Neuronal stem cell (in vitro differentiated cells): ENCODE results near the gene RANBP6.

ENCODE experiments used
- DNase-seq: peaks from one replicate; pipeline ENCODE4 v3.0.0-alpha.2; 2013; ENCODE audit warnings: low spot score
- H2AFZ ChIP-seq: one replicate; pipeline ENCODE4 v1.6.1; 2013; ENCODE audit warnings: mild to moderate bottlenecking, low read length, inconsistent platforms
- H2AK5ac ChIP-seq: 2 replicates; pipeline ENCODE4 v1.6.1; 2013; ENCODE audit warnings: low read depth, mild to moderate bottlenecking, inconsistent platforms, low read length, moderate library complexity, mixed read lengths
- H2BK120ac ChIP-seq: 2 replicates; pipeline ENCODE4 v1.6.1; 2013; ENCODE audit warnings: low read depth, mild to moderate bottlenecking, inconsistent platforms, low read length, moderate library complexity, mixed read lengths
- H2BK12ac ChIP-seq: one replicate; pipeline ENCODE4 v1.6.1; 2013; ENCODE audit warnings: low read length, inconsistent platforms
- H2BK15ac ChIP-seq: 2 replicates; pipeline ENCODE4 v1.6.1; 2013; ENCODE audit warnings: mild to moderate bottlenecking, low read length, inconsistent platforms, mixed read lengths
- H2BK5ac ChIP-seq: one replicate; pipeline ENCODE4 v1.6.1; 2013; ENCODE audit warnings: inconsistent platforms, mild to moderate bottlenecking, low read length, moderate library complexity
- H3K14ac ChIP-seq: one replicate; pipeline ENCODE4 v1.6.1; 2013; ENCODE audit warnings: low read length, inconsistent platforms
- H3K18ac ChIP-seq: 2 replicates; pipeline ENCODE4 v1.6.1; 2013; ENCODE audit warnings: low read length, inconsistent platforms
- H3K23ac ChIP-seq: 2 replicates; pipeline ENCODE4 v1.6.1; 2013; ENCODE audit warnings: low read depth, mild to moderate bottlenecking, mixed read lengths, low read length, inconsistent platforms; ENCODE audit not compliant: poor library complexity
- H3K27ac ChIP-seq: replicated peaks from 3 replicates; pipeline ENCODE4 v1.5.1; 2013; ENCODE audit warnings: low read length, inconsistent platforms
- H3K27me3 ChIP-seq, 3 experiments: 2 replicates each; pipeline ENCODE4 v1.6.1; 2013; ENCODE audit warnings: low read length in 3 of 3, mild to moderate bottlenecking in 2 of 3, inconsistent platforms in 1 of 3, low read depth in 1 of 3, mixed read lengths in 1 of 3, moderate library complexity in 1 of 3; ENCODE audit not compliant: control insufficient read depth in 3 of 3, insufficient read depth in 3 of 3
- H3K36me3 ChIP-seq, 2 donors: replicated peaks in 1 of 2; 2 replicates each; pipeline ENCODE4 v1.6.1; 2013; ENCODE audit warnings: low read length in 2 of 2; ENCODE audit not compliant: control insufficient read depth in 2 of 2, insufficient read depth in 2 of 2
- H3K4ac ChIP-seq: 2 replicates; pipeline ENCODE4 v1.6.1; 2013; ENCODE audit warnings: inconsistent platforms, mild to moderate bottlenecking, low read length, moderate library complexity
- H3K4me1 ChIP-seq, 2 donors: 1 replicate in 1 of 2; 2 replicates in 1 of 2; pipeline ENCODE4 v1.6.1; 2013; ENCODE audit warnings: low read length in 2 of 2, low read depth in 1 of 2; ENCODE audit not compliant: control insufficient read depth in 2 of 2, insufficient read depth in 1 of 2
- H3K4me2 ChIP-seq: one replicate; pipeline ENCODE4 v1.6.1; 2013; ENCODE audit warnings: mild to moderate bottlenecking, low read length, inconsistent platforms; ENCODE audit not compliant: insufficient read depth, poor library complexity, severe bottlenecking
- H3K4me3 ChIP-seq, 2 donors: 2 replicates each; pipeline ENCODE4 v1.5.1; 2013; ENCODE audit warnings: low read length in 2 of 2, mild to moderate bottlenecking in 2 of 2, inconsistent platforms in 1 of 2, moderate library complexity in 1 of 2
- H3K79me1 ChIP-seq: one replicate; pipeline ENCODE4 v1.6.1; 2013; ENCODE audit warnings: low read depth, mild to moderate bottlenecking, inconsistent platforms, low read length, moderate library complexity
- H3K9ac ChIP-seq: one replicate; pipeline ENCODE4 v1.6.1; 2013; ENCODE audit warnings: mild to moderate bottlenecking, low read depth, low read length, inconsistent platforms; ENCODE audit not compliant: poor library complexity
- H3K9me3 ChIP-seq, 2 donors: replicated peaks in 1 of 2; 2 replicates each; pipeline versions ENCODE3 to v1.6.1; 2013; ENCODE audit warnings: low read length in 2 of 2, mild to moderate bottlenecking in 2 of 2, inconsistent platforms in 1 of 2, low read depth in 1 of 2, mixed read lengths in 1 of 2, moderate library complexity in 1 of 2; ENCODE audit not compliant: control insufficient read depth in 2 of 2, insufficient read depth in 1 of 2
- H4K8ac ChIP-seq: one replicate; pipeline ENCODE4 v1.6.1; 2013; ENCODE audit warnings: low read depth, mild to moderate bottlenecking, inconsistent platforms, low read length, moderate library complexity
- H4K91ac ChIP-seq: one replicate; pipeline ENCODE4 v1.6.1; 2013; ENCODE audit warnings: low read length, low read depth, mild to moderate bottlenecking, inconsistent platforms; ENCODE audit not compliant: poor library complexity
- WGBS, 2 donors: extraction: QIAGEN DNeasy Blood & Tissue Kit; methylation state at CpG; one replicate each; pipeline ENCODE4 v1.1.7; 2013; ENCODE audit warnings: missing lambda C conversion rate in 2 of 2, mixed read lengths in 1 of 2; ENCODE audit not compliant: insufficient read length in 2 of 2, insufficient replicate concordance in 1 of 2; ENCODE audit errors: extremely low coverage in 2 of 2; 5-methylcytosine and 5-hydroxymethylcytosine counted together

Gene RANBP6

GRCh38 chr9:6007058-6007769 is 8.2 kb downstream of the RANBP6 start:
- peaks cover 0 to 46% of the 10 kb centered on the region in 2 donors for H3K36me3 ChIP-seq
- H2BK120ac ChIP-seq: peak overlapping the region; percentile 31
- peak overlapping the region; percentile 90 for H3K4me2 ChIP-seq
- H3K4ac ChIP-seq: peak overlapping the region; percentile 84
- H2AK5ac ChIP-seq: peak overlapping the region; percentile 70
- peak overlapping the region; percentile 94 for H3K18ac ChIP-seq
- H3K14ac ChIP-seq: peak overlapping the region; percentile 89
- H4K91ac ChIP-seq: no peak overlapping the region
- H3K79me1 ChIP-seq: no peaks in the 10 kb centered on the region
- H3K4me3 ChIP-seq: peak overlapping the region; percentile 68 to 85
- no peaks in the 10 kb centered on the region for H3K27me3 ChIP-seq
- H2BK15ac ChIP-seq: peak overlapping the region; percentile 75
- peak overlapping the region; percentile 94 for H2AFZ ChIP-seq
- no peak overlapping the region for H4K8ac ChIP-seq
- H3K23ac ChIP-seq: peak overlapping the region; percentile 85
- H3K9ac ChIP-seq: peak overlapping the region; percentile 94
- no peak overlapping the region for H2BK12ac ChIP-seq
- peak overlapping the region; percentile 56 for H2BK5ac ChIP-seq
- H3K4me1 ChIP-seq: peaks cover 0 to 7% of the 10 kb centered on the region in 2 donors
- no peaks in the 10 kb centered on the region for H3K9me3 ChIP-seq
- DNase-seq: peak; percentile 79
- H3K27ac ChIP-seq: peak overlapping the region; percentile 83
- no CpG with 5 or more reads among the region's 59 CpGs for whole genome bisulfite sequencing, 2 donors

GRCh38 chr9:6006749-6007057 is 8.7 kb downstream of the RANBP6 start:
- no peak overlapping the region for H2AK5ac ChIP-seq
- H2BK15ac ChIP-seq: no peak overlapping the region
- peaks cover 0 to 7% of the 10 kb centered on the region in 2 donors for H3K4me1 ChIP-seq
- no peak overlapping the region for H2BK12ac ChIP-seq
- H3K9ac ChIP-seq: no peak overlapping the region
- H3K18ac ChIP-seq: no peak overlapping the region
- no peaks in the 10 kb centered on the region for H3K9me3 ChIP-seq
- peak overlapping the region; percentile 94 for H2AFZ ChIP-seq
- H3K4me2 ChIP-seq: peak overlapping the region; percentile 90
- no peaks in the 10 kb centered on the region for H3K27me3 ChIP-seq
- no CpG with 5 or more reads among the region's 13 CpGs for WGBS, 2 donors
- H3K79me1 ChIP-seq: no peaks in the 10 kb centered on the region
- H3K23ac ChIP-seq: no peak overlapping the region
- no peak overlapping the region for H4K8ac ChIP-seq
- H3K4ac ChIP-seq: no peak overlapping the region
- no peak overlapping the region for H2BK120ac ChIP-seq
- no peak overlapping the region for H3K14ac ChIP-seq
- peaks cover 0 to 41% of the 10 kb centered on the region in 2 donors for H3K36me3 ChIP-seq
- no peak for DNase-seq
- H4K91ac ChIP-seq: no peak overlapping the region
- peak overlapping the region; percentile 68 to 85 for H3K4me3 ChIP-seq
- H3K27ac ChIP-seq: no peak overlapping the region
- H2BK5ac ChIP-seq: no peak overlapping the region

GRCh38 chr9:6000955-6001354 is 14.5 kb downstream of the RANBP6 start:
- no peaks in the 10 kb centered on the region for H3K9me3 ChIP-seq
- no peak overlapping the region for H3K4me2 ChIP-seq
- no peak overlapping the region for H2BK5ac ChIP-seq
- no peak overlapping the region for H3K27ac ChIP-seq
- no peak overlapping the region for H3K23ac ChIP-seq
- H3K79me1 ChIP-seq: no peaks in the 10 kb centered on the region
- no peak overlapping the region for H3K9ac ChIP-seq
- H3K18ac ChIP-seq: no peak overlapping the region
- no peak overlapping the region for H3K4ac ChIP-seq
- H3K4me1 ChIP-seq: peaks cover 2 to 4% of the 10 kb centered on the region in 2 donors
- no peak for DNase-seq
- H2AFZ ChIP-seq: no peak overlapping the region
- H3K27me3 ChIP-seq: no peaks in the 10 kb centered on the region
- WGBS, 2 donors: no CpG with 5 or more reads among the region's 2 CpGs
- no peak overlapping the region for H2AK5ac ChIP-seq
- no peak overlapping the region for H2BK15ac ChIP-seq
- no peak overlapping the region for H3K14ac ChIP-seq
- peaks cover 0 to 14% of the 10 kb centered on the region in 2 donors for H3K36me3 ChIP-seq
- no peak overlapping the region for H2BK120ac ChIP-seq
- no peak overlapping the region for H4K8ac ChIP-seq
- no peak overlapping the region for H2BK12ac ChIP-seq
- no peak overlapping the region for H4K91ac ChIP-seq
- no peak overlapping the region for H3K4me3 ChIP-seq

- no peak overlapping the region for H2AFZ ChIP-seq
- no peak overlapping the region for H3K18ac ChIP-seq
- no peaks in the 10 kb centered on the region for H3K27me3 ChIP-seq
- H3K4me1 ChIP-seq: peaks cover 0 to 2% of the 10 kb centered on the region in 2 donors
- no peak overlapping the region for H3K14ac ChIP-seq
- DNase-seq: no peak
- H2BK15ac ChIP-seq: no peak overlapping the region
- H3K36me3 ChIP-seq: peaks cover 0 to 4% of the 10 kb centered on the region in 2 donors
- no peak overlapping the region for H3K23ac ChIP-seq
- H3K79me1 ChIP-seq: no peaks in the 10 kb centered on the region
- no peak overlapping the region for H3K4me2 ChIP-seq
- no peak overlapping the region for H4K8ac ChIP-seq
- no peak overlapping the region for H2BK12ac ChIP-seq
- WGBS, 2 donors: no CpG with 5 or more reads among the region's 2 CpGs
- H3K4ac ChIP-seq: no peak overlapping the region
- H2BK5ac ChIP-seq: no peak overlapping the region
- no peak overlapping the region for H2BK120ac ChIP-seq
- no peak overlapping the region for H3K4me3 ChIP-seq
- no peak overlapping the region for H3K27ac ChIP-seq
- no peak overlapping the region for H4K91ac ChIP-seq
- no peak overlapping the region for H3K9ac ChIP-seq
- no peaks in the 10 kb centered on the region for H3K9me3 ChIP-seq
- H2AK5ac ChIP-seq: no peak overlapping the region
Observed at GRCh38 chr9:5999443-6000101, 15.9 kb downstream of the RANBP6 start.
